ENCODE measurements around the gene CDKN2B-AS1.

The CDKN2B-AS1 gene

GRCh38 chr9:22005702-22006606 lies 11.4 kb downstream of the CDKN2B-AS1 start:
- DNase-seq (ENCODE audit: low read depth): no peak

GRCh38 chr9:22008384-22008716 lies 13.8 kb downstream of the CDKN2B-AS1 start:
- no peak for DNase-seq (ENCODE audit: low read depth)

GRCh38 chr9:22008717-22009505 lies 14.3 kb downstream of the CDKN2B-AS1 start, which contains the start of gene CDKN2B:
CDKN2B (minus strand) TSS chr9:22009305; CDS start chr9:22008953, 352 bp downstream.
- peak; percentile 86 for DNase-seq (ENCODE audit: low read depth)

DNA sequence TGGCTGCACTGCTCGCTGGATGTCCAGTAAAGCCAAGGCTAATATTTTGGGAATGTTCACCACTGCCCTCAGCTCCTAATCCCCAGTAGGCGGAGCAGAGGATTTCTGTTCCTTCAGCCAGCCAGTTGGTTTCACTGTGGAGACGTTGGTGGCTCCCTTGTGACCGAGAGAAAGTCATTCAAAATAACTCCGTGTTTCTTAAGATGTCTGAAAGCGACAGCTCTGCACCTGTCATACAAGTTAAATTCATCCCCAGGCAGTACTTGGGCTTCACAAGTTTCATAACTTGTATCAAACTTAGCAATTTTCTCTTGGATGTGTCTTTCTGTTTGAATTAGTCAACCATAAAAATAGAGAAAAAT lies 14.9 kb downstream of the CDKN2B-AS1 start:
- no peak for DNase-seq (ENCODE audit: low read depth)

DNA sequence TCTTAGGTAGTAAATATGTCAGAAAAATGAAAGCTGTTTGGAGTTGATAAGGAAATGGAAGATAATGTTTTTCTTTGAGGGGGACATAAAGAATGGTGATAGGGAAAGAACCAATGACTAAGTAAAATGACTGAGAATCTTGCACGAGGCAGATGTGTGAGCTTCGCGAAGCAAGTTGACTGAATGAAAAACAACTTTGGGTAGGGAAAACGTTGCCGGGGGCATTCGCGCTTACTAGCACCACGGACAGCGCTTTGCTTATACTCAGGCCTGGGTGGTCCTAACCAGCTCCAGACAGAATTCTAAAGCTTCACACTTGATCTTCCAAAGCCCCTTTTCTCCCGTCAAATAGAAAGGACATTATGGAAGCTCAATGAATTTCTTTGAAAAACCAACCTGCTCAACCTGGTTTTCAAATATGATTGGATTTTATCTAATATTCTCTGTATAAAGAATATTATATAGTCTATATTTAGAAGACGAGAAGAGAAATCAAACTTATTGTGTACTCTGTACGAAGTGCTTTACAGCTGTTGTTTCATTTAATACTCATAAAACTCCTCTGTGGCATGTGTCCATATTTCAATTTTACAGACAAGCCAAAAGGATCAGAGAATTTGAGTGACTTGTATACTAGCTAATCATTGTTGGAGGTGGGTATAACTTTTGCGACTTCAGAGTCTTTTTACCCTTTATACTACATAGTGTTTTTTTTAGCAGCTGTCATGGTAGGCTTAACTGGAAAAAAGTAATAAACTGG lies 16.5 kb downstream of the CDKN2B-AS1 start:
- DNase-seq (ENCODE audit: low read depth): no peak

- DNase-seq (ENCODE audit: low read depth): no peak
These were observed 27.8 kb downstream of the CDKN2B-AS1 start for GRCh38 chr9:22022396-22022795.

- no peak for DNase-seq (ENCODE audit: low read depth)
These were observed 32.1 kb downstream of the CDKN2B-AS1 start for GRCh38 chr9:22026696-22027095.

DNA sequence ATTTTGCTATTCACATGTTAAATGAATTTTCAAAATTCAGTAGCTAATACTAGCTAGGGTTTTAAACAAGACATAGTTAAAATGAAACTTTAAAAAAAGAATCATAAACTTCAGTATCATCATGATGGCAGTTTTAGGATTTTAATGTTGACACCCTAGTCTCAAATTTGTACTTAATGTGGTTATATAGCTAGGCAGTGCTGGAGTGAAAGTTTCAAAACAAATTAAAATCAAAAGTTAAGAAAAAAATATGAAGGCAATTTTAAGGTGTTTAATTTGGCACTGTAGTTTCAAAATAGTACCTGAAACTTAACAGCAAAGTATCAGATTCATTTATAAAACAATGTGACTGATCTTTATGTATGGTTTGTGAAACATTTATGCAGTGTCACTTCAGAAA lies 33.8 kb downstream of the CDKN2B-AS1 start:
- no peak for DNase-seq (ENCODE audit: low read depth)

DNA sequence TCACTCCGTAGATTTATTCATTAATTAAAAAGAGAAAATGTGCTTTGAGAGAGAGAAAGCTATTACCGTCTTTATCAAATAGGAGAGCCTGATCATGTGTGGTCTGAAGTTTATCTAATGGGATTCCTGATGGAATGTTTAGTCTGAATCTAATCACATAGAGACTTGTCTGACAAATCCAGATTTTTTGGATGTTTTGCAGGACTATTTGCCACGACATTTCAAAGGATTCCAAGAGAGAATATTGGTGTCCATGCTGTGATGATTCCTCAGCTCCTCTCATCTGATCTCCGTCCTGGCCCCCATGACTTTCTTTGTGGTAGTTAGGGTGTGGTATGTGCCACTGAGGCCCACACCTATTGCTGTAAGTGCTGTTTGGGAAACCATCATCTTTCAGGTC lies 34.6 kb downstream of the CDKN2B-AS1 start:
- no peak for DNase-seq (ENCODE audit: low read depth)

- DNase-seq (ENCODE audit: low read depth): no peak
These were observed 35.6 kb downstream of the CDKN2B-AS1 start for GRCh38 chr9:22030101-22030598.

DNA sequence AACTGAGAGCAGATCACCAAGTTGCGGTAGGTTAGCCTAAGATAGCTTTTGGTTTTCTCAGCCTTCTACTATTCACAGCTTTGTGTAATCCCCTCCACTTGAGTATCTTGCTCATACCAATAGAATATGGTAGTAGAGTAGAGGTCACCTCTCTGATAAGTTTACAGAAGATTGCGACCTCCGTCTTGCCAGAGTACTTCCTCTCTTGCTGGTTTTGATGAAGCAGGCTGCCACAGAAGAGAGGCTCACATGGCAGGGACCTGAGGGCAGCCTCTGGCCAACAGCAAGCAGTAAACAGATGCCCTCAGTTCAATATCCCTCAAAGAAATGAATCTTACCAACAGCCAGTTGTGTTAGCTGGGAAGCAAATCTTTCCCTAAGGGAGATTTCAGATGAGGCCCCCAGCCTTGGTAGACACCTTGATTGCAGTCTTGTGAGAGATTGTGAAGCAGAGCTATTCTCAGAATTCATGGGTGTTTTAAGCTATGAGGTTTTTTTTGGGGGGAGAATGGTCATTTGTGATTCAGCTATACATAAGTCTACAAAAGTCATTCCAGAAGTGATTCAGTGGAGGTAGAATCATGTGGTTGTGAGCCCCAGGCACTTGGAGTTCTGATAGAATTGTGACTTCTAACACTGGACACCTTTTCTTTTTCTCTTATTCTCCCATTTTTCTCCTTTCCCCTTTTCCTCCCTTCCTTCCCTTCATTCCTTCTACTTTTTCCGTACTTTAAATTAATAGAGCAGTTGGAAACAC lies 37.2 kb downstream of the CDKN2B-AS1 start:
- no peak for DNase-seq (ENCODE audit: low read depth)

DNA sequence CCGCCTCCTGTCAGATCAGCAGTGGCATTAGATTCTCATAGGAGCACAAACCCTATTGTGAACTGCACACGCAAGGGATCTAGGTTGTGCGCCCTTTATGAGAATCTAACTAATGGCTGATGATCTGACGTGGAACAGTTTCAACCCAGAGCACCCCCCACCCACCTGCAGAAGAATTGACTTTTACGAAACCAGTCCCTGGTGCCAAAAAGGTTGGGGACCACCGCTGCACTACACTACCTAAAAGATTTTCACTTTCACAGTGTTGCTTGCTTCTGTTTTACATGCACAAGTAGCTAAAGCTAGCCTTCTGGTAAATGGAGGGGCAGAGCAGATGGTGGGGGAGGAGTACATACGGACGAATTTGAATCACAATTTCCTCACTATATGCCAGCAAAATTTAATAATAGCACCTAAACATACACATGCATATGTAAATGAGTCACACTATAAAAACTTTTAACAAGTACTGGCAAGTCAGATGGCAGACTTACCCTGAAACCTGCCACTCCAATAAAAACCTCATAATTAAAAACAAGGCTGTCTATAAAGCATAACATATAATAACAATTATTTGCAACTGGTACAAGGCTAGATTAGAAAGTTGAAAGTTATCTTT lies 38.5 kb downstream of the CDKN2B-AS1 start:
- DNase-seq (ENCODE audit: low read depth): no peak

- DNase-seq (ENCODE audit: low read depth): no peak
These were observed 41.0 kb downstream of the CDKN2B-AS1 start for GRCh38 chr9:22035591-22036011.

DNA sequence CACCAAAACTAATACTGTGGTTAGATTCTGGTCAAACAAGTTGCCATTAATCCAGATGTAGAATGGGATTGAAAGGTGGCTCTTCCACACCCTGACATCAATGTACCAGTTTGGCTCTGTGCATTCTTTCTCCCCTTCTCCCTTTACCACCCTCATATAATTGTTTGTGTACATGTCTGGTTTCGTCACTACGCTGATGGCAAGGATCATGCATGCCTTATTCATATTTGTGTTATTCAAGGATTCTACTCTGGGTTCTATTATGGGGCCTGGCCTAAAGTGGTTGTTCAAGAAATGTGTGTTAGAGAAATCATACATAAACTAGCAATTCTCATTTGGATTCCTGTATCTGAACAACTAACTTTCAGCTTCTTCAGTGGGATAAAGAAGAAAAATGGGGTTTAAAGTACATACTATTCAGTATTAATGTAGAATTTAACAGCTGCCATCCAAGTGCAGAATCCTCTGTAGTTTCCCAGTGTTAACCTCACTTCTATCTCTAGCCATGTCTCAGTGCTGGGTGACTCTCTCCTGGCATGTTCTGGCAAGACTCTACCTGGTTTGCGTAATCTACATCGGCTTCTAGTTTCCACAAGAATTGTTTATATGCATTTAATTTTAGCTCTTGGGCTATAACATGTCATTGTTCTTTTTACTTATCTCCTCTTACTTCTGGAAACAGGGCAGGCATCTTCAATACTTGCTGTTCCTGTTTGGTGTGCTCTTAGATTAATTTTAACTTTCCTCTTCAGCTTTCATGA lies 42.5 kb downstream of the CDKN2B-AS1 start:
- no peak for DNase-seq (ENCODE audit: low read depth)

GRCh38 chr9:22037954-22038690 lies 43.5 kb downstream of the CDKN2B-AS1 start:
- no peak for DNase-seq (ENCODE audit: low read depth)

DNA sequence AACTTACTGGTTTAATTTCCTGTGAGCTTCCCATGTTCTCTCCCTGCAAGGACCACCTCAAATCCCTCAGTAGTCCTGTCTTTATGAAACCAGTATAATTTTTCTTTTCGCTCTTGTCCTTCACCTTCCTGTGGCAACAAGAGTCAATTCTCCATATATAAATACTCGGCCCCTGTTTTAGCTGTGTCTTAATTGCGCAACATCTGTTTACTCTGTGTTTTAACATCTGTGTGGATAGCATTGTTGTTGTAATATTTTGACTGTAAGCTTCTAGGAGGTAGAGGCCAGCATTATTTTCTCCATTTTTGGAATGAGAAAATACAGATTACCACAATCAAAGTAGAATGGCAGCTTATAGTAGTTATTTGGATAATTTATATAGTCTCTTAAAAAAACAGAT lies 44.7 kb downstream of the CDKN2B-AS1 start:
- no peak for DNase-seq (ENCODE audit: low read depth)

DNA sequence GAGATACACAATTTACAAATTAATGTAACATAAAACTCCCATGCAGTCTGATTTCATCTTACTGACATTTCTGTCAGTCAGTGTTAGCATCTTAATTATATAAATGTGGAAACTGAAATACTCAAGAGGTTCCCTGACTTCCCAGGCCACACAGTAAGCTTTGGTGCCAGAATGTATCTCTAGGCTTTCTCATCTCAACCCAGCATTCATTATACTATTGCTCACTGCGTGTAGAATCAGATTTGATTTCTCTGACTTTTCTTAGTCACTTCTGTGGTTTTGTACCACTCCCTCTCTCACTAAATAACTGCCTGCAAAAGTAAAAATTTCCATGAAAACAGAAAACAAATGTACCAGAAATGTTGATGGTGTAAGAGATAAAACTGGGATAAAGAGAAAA lies 46.2 kb downstream of the CDKN2B-AS1 start:
- no peak for DNase-seq (ENCODE audit: low read depth)

DNA sequence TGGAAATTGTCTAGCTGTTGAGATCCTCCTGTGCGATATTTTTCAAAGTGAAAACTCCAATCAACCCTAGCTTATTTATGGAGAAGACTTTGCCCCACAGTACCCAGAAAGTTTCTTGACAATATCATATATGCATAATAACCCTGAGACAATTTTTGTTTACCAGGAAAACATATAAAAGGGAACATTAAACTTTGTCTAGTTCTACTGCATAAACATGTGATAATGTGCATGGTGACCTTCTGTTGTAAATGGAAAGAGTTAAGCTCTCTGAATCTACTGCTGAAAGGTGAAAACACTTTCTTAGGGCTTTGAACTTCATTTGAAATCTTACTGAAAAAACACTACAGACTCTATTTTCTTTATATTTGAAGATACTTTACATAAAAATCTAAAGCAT lies 46.8 kb downstream of the CDKN2B-AS1 start:
- no peak for DNase-seq (ENCODE audit: low read depth)

- DNase-seq (ENCODE audit: low read depth): no peak
These were observed 47.2 kb downstream of the CDKN2B-AS1 start for GRCh38 chr9:22041775-22042174.

DNA sequence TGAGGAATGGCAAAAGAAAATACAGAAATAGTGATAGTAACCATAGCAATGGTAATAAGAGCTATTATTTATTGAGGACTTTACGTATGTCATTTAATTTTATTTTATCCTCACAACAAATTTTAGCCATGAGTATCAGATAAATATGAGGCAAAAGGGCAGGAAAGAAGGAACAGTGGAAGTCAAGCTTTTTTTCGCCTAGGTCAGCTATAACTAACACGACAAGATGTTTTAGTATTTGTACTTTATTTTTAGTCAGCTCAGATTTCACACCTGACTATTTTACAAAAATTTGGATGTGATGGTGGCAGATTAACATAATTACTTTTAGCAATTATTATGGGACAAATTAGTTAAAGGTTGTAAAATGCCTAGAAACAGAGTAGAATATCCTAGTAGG lies 49.3 kb downstream of the CDKN2B-AS1 start:
- DNase-seq (ENCODE audit: low read depth): no peak
